HG03520 (cell line): ENCODE results near the gene EXTL1.

Source experiments
- ATAC-seq: cut with Tn5 transposase; IDR thresholded peaks from one replicate; pipeline ENCODE4 v1.9.1; 2021; ENCODE audit warnings: mild to moderate bottlenecking, moderate library complexity; ENCODE audit not compliant: unreplicated experiment

EXTL1 gene

DNA sequence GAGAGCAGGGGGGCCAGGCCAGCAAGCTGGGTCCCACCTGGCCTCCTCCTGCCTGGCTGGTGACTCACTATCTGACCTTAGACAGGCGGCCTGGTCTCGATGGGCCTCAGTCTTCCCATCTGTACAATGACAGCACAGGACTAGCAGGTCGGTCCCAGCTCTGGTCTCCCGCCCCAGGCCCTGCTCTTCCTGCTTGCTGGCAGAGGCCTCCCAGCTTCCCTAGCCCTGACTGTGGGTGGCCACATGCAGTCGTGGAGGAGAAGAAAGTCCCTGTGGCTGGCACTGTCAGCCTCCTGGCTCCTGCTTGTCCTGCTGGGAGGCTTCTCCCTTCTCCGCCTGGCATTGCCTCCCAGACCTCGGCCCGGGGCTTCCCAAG is 817 bp downstream of the EXTL1 start:
- no peak for ATAC-seq

DNA sequence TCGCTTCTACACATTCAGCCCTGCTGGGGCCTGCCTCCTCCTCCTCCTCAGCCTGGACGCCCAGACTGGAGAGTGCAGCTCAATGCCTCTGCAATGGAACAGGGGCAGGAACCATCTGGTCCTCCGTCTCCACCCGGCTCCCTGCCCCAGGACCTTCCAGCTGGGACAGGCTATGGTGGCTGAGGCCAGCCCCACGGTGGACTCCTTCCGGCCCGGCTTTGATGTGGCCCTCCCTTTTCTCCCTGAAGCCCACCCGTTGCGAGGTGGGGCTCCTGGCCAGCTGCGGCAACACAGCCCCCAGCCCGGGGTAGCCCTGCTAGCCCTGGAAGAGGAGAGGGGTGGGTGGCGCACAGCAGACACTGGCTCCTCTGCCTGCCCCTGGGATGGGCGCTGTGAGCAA is 1.4 kb downstream of the EXTL1 start:
- no peak for ATAC-seq

DNA sequence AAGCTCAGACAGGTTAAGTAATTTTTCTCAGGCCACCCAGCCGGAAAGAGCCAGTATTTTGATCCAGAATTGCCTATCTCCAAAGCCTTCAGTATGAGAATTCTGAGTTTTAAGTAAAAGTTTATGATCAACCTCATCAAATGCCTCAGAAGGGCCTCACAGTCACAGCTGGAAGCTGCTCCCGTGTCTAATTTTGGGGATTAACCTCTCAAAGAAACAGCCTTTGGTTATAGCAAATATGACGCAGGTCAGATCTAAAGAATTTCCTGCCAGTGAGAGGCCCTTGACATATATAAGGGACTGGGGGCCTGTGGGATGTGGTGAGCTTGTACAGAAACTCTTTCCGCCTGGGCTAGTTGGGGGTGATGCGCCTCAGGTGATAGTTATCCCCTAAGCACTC is 2.3 kb downstream of the EXTL1 start:
- no peak for ATAC-seq

DNA sequence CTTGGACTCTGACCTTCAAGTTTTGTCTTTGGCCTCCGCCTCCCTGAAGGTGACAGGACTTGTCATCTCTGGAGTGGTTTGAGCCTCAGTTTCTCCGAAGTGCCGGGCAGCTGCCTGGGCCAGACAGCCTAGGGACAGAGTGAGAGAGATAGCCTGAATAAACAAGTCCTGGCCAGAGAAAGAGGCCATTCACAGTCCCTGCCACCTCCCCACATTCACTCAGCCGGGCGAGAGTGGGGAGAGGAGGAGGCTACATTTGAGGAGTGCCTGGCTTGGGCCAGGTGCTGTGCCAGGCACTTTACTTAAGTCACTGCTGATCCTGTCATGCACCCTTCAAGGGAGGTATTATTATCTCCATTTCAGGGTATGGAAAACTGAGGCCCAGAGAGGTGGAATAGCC is 3.5 kb downstream of the EXTL1 start:
- ATAC-seq, result no peak

DNA sequence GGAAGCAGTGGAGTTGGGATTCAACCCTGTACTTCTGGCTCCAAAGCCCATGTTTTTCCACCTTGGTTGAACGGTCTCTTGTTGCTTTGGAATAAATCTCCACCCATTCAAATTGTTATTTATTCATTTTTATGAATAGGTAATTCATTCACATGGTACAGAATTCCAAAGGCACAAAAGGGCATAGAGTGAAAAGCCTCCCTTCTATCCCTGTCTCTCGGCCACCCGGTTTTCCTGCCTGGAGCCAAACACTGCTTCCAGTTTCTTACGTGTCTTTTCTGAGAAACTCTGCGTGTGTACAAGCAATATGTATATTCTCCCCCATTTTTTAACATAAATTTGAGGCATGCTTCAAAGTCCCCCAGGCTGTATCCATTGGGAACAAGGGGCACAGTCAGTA is 3.9 kb downstream of the EXTL1 start:
- ATAC-seq, result no peak

DNA sequence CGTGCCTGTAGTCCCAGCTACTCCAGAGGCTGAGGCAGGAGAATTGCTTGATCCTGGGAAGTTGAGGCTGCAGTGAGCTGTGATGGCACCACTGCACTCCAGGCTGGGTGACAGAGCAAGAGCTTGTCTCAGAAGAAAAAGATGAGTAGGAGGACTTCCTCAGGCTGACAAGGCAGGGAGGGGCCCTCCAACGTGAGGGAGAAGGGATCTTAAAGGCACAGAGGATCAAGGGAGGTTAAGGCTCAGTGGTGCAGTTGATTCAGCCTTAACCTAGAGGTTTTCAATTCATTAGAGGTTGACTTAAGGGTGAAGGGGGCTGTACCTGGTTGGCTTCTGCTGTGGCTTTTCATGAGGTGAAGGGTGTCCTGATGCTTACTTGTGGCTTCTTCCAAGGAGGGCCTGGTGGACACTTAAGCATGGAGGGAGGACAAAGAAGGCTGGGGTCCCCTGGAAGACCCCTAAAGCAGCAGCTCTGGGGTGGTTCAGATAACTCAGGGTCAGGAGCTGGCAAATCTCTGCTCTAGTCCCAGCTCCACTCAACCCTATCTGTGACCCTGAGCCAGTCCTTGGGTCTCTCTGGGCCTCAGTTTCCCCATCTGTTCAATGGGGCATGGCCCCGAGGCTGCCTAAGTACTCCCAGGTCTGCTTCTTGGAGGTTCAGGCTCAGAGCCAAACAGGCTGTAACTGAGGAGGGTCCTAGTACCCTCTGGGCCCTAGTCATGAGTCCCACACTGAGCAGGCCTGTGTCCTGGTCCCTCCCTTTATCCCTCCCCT is 6.3 kb downstream of the EXTL1 start:
- no peak for ATAC-seq

DNA sequence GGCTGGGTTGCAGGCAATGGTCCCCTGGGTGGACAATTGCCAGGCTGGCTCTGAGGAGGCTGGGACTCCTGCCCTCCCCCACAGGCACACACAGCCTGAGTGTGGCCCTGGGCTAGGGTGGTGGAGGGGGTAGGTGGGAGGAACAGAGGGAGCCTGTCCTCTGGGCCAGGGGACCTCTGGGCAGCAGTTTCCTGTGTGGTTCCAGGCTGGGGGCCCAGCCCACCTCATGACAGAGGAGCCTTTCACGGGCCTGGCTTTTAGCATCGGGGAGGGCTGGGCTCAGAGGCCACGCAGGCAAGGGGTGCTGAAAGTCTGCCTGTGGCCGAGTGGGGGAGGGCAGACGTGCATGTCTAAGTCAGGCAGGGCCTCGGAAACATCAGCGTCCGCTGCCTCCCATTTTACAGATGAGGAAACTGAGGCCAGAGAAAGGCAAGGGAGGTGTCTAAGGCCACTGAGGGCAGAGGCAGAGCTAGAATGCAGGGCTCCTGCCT is 7.0 kb downstream of the EXTL1 start:
- no peak for ATAC-seq

DNA sequence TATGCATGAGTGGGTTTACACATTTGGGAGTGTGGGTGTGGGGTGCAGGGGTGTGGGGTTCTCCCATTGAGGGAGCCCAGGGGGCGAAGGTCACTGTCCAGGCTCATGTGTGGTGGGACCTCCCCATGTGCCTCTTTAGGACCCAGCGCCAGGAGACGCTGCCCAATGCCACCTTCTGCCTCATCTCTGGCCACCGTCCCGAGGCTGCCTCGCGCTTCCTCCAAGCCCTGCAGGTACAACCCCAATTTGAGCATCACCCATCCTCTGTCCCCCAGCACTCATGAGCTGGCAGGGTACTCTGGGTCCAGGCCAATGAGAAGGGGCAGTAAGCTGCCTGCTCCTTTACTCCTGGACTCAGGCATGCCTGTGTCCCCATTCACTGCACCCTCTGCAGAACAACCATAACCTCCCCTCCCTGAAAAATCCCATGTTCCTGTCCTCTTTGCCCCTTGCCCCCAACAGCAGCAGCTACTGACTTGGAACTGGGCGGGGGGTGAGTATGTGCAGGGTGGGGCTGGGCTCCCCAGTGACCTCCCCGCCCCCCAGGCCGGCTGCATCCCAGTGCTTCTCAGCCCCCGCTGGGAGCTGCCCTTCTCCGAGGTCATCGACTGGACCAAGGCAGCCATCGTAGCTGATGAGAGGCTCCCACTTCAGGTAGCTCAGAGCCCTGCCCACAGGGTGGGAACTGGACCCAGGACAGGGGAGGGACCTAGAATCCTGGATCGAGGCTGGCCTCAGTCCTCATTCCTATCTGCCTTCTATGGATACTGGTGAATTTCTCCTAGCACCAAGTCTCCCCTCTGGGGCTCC is 7.7 kb downstream of the EXTL1 start:
- ATAC-seq, result no peak

DNA sequence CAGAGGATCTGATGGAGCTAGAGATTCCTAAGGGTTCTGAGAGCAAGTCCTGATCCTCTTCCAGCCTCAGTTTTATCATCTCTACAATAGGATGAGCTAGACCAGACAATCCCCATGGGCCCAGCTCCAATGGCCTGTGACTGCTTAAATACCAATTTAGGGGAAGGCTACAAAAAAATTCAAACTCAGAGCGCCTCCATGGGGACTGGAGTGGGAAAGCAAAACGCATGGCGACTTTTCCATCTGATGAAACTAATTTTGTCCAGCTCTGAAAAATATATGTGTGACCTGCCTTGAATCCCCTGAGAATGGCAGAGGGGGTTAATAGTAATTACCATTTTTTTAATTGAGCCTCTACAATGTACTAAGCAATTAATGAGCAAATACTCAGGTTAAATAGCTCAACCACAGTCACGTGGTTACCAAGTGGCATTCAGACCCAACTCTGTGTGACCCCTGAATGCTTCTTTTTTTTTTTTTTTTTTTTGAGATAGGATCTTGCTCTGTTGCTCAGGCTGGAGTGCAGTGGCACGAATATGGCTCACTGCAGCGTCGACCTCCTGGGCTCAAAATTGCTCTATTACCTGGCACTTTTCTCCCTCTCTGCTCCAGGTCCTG is 8.4 kb downstream of the EXTL1 start:
- ATAC-seq, result no peak

DNA sequence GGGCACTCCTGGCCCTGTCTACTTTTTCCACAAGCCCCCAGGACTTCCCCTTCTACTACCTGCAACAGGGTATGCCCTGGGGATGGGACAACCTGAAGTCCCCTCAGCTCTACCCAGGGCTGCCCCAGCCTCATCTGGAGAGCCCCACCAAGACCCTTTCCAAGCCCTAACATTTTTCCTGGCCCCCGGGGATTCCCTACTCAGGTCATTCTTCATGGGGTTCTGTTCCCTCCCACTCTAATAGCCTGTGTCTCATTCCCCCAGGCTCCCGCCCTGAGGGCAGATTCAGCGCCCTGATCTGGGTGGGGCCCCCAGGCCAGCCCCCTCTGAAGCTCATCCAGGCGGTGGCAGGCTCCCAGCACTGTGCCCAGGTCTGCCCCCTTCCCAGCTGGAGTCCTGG is 9.6 kb downstream of the EXTL1 start:
- no peak for ATAC-seq

DNA sequence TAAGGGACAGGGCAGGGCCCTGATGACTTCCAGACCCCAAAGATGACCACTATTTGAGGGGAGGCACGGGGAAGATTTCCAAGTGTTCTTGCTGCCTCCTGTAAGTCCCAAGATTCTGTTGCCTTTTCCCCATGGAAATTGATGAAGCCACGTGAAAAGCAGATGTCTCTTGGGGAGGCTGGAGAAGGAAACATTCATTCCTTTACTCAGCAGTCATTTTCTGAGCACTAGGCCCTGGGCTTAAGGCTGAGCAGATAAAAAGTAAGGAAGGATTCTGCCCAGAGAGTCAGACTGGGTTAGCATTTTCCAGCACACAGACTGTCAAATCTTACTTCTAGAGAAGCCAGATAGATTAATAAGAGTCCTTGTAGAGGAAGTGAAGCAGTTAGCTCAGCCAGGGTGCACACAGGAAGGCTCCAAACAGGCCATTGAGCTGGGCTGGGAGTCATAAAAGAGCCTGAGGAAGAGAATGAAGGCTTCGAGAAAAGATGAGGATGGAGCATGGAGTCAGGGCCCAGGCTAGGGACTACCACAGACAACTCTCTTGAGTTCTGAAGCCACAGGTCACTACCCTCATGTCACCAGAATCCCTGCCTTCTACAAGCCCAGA is 10.1 kb downstream of the EXTL1 start:
- no peak for ATAC-seq

DNA sequence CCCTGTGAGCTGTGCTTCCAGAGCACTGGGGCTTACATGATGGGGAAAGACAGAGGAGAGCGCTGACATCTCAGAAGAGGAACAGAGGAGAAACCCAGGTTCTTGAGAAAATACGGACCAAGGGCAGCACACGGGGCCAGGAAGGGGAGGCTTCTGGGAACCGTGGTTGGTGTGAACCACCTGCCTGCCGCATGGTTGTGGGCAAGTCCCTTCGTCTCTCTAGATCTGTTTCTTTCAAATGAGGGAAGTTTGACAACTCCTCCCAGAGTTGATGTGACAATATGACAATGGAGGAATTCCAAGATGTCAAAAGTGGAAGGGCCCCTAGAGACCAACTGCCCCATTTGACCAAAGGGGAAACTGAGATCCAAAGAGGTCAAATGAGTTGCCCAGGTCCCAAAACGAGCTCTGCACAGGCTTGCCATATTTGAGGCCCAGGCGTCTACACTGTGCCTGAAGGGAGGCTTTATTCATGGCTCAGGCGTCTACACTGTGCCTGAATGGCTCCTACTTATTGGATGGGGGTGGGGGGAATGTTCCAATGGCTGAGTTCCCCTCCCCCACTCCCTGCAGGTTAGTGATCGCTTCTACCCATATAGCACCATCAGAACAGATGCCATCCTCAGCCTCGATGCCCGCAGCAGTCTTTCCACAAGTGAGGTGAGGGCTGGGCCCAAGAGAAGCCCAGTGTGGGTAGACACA is 11.2 kb downstream of the EXTL1 start:
- ATAC-seq, result no peak

DNA sequence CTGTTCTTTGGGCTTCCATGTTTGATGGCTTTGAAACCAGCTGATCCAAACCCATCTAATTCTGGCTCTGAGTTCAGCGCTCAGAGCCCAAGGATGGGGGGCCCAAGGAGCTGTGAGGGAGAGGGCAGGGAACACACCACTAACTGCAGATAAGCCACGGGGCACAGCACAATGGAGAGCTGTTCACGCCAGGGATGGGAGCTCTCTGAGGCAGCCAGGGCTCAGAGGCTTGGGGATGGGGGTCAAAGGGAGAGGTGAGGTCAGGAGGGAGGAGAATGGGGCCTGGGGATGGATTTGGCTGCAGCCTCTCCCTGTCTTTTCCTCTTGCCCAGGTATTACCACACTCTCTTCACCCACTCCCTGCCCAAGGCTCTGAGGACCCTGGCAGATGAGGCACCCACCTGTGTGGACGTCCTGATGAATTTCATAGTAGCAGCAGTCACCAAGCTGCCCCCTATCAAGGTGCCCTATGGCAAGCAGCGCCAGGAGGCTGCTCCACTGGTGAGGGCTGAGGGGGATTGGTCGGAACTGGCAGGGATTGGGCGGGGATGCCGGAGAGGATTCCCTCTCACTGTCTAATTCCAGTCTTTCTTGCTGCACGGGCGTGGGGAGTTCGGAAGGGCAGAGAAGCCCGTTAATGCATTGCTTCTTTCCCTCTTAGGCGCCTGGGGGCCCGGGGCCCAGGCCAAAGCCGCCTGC is 13.1 kb downstream of the EXTL1 start:
- no peak for ATAC-seq

DNA sequence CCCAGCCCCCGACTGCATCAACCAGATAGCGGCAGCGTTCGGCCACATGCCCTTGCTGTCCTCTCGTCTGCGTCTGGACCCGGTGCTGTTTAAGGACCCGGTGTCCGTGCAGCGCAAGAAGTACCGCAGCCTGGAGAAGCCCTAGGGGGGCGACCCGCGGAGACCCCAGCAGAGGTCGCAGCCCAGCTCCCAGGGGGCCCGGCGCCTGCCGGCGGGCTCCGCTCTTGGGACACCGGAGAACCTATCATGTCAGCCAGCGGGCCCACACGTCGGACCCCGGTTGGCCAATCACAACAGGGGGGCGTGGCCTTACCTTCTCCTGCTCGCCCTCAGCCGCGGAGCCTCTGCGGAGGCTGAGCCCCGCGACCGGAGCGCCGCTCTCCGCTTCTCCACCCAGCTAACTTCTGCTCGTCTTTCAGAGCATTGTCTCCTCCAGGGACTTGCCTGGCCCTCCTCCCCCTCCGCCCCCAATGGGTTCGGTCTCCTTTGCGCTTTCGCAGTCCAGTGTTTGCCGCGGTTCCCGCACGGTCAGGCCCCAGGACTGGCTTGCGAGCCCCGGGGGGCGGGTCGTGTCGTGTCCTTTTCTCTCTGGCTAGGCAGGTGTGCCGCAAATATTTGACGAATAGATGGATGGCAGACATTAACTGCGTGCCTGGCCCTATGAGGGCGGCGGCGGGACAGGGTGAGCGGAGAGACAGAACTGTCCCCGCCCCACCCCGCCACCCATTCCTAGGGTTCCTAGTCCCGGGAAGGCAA is 13.8 kb downstream of the EXTL1 start:
- peak; percentile 69 for ATAC-seq

DNA sequence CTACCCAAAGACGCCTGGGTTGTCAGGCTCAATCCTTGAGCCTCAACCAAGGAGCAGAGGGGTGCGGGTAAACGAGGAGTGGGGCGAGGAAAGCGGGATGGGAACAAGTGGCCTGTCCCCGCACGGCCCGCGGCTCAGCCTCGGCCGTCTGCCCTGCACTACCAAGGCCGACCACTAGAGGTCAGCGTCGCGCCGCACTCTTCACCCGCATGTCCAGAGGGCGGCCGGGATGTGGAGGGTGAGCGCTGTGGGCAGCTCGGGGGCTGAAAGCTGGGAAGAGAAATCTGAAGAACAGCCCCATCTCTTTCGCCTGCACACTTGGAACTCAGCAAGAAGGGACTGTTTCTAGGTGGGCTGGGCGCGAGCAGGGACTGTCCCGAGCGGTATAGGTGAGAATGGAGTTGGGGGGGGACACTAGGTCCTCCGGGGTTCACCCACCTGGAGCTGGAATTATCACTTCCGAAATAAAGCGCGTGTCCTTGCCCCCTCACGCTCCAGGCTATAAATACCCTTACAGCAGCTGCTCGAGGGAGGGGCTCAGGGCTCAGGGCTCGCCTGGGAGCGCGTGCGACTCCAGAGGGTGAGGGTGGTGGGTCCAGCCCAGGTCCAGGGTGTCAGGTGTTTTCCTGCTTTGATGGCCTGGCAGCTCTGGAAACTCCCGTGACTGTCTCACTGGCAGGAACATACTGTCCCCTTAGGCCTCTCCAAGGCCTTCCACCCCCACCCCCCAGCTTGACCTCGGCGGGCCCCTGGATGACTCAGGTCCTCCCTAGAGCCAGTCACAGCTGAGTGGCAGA is 14.6 kb downstream of the EXTL1 start:
- ATAC-seq, result peak; percentile 45

DNA sequence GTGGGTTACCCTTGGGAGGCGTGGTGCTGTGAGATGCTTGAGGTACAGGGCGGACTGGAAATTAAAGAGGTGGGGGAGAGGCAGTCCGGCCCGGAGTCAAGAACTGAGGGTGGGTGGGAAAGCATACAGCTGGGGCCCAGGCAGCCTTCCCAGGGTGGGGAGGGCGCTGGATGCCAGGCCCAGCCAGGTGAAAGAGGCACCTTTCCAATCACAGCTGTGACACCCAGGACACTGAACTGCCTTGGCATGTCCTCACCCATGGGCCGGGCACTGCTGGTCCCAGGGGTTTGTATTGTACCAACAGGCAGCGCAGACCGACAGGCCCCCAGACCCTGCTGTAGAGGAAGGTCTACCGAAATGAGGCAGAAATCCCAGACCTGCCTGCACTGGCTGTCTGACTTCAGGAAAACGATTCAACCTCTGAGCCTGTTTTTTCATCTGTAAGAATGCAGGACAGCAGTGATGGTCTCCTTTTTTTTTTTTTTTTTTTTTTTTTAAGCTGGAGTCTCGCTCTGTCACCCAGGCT is 15.2 kb downstream of the EXTL1 start:
- ATAC-seq, result no peak

DNA sequence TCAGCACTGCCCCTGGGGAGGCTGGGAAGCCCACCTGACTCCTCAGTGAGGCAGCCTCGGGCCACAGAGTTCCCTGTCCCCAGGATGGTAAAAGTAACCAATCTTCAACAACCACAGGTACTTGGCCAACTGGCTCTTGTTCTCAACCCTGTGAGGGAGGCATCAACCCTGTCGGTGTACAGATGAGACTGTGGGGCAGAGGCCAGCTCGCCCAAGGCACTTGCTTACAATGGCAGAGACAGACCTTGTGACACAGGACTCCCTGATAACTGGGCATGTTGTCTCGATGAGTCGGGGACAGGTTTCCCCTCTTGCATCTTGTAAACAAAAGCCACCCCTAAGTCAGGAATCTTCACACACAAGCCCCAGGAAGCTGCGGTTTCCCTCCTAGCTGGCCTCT is 16.3 kb downstream of the EXTL1 start:
- no peak for ATAC-seq

DNA sequence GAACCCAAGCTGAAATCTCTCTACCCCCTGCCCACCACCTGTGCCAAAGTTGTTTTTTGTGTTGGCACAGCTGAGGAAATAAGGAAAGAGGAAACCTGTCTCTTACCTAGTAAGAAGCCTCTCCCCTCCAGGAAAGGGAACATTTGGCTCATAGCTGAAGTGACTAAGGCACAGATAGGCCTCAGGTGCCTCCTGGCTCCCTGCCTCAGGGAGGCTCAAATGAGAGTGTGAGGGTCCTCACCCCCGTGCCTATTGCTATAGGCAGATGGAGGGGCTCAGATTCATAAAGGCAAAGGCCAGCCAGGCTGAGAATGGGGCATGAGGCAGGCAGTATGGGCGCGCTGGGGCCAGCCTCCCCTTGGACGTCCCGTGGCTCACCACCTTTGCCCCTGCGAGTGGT is 16.9 kb downstream of the EXTL1 start:
- ATAC-seq, result no peak
